HG03045 (cell line): ENCODE measurements around the gene ERV3-1.
"Not testable (repeated sequence)": the region's sequence is repeated elsewhere in the genome, so short reads cannot be mapped to it uniquely, and the experiment has no call there.

Experiments used
- ATAC-seq: cut with Tn5 transposase; IDR thresholded peaks from one replicate; pipeline ENCODE4 v1.9.1; 2021; ENCODE audit warnings: mild to moderate bottlenecking, moderate library complexity; ENCODE audit not compliant: unreplicated experiment

ERV3-1 gene

GRCh38 chr7:65006094-65006992 is at the start of gene ERV3-1:
Gene ERV3-1 (minus strand): TSS chr7:65006687. CDS start chr7:64993026, 13,661 bp downstream.
- ATAC-seq: peak; percentile 100

- ATAC-seq: not testable (repeated sequence)
Measured at GRCh38 chr7:65055786-65056185, 49.3 kb upstream of the ERV3-1 start.

- ATAC-seq: not testable (repeated sequence)
Measured at GRCh38 chr7:65054466-65054994, 48.0 kb upstream of the ERV3-1 start.

- ATAC-seq: not testable (repeated sequence)
Measured at GRCh38 chr7:65051654-65052053, 45.2 kb upstream of the ERV3-1 start.

GRCh38 chr7:65051139-65051538 is 44.7 kb upstream of the ERV3-1 start:
- ATAC-seq: not testable (repeated sequence)

GRCh38 chr7:65046329-65046728 is 39.8 kb upstream of the ERV3-1 start:
- not testable (repeated sequence) for ATAC-seq

- not testable (repeated sequence) for ATAC-seq
Measured at GRCh38 chr7:65045589-65045988, 39.1 kb upstream of the ERV3-1 start.

- ATAC-seq: peak; percentile 25
Measured at GRCh38 chr7:65038767-65039166, 32.3 kb upstream of the ERV3-1 start.

- peak; percentile 84 for ATAC-seq
Measured at GRCh38 chr7:65037740-65038688, 31.5 kb upstream of the ERV3-1 start.

- ATAC-seq: not testable (repeated sequence)
Measured at GRCh38 chr7:65036526-65036925, 30.0 kb upstream of the ERV3-1 start.

GRCh38 chr7:65035469-65035868 is 29.0 kb upstream of the ERV3-1 start:
- not testable (repeated sequence) for ATAC-seq

- ATAC-seq: not testable (repeated sequence)
Measured at GRCh38 chr7:65034120-65034782, 27.8 kb upstream of the ERV3-1 start.

GRCh38 chr7:65033391-65033790 is 26.9 kb upstream of the ERV3-1 start:
- not testable (repeated sequence) for ATAC-seq

GRCh38 chr7:65025023-65025422 is 18.5 kb upstream of the ERV3-1 start:
- ATAC-seq: not testable (repeated sequence)

- ATAC-seq: not testable (repeated sequence)
Measured at GRCh38 chr7:65020978-65021377, 14.5 kb upstream of the ERV3-1 start.

- not testable (repeated sequence) for ATAC-seq
Measured at GRCh38 chr7:65009881-65010280, 3.4 kb upstream of the ERV3-1 start.

- not testable (repeated sequence) for ATAC-seq
Measured at GRCh38 chr7:65009394-65009793, 2.9 kb upstream of the ERV3-1 start.

GRCh38 chr7:65007036-65007435 is 549 bp upstream of the ERV3-1 start:
- not testable (repeated sequence) for ATAC-seq

- ATAC-seq: no peak
Measured at GRCh38 chr7:65004575-65004974, 1.9 kb downstream of the ERV3-1 start.

- ATAC-seq: no peak
Measured at GRCh38 chr7:65002972-65003585, 3.4 kb downstream of the ERV3-1 start.
